ENCODE data around the gene DCD. TPM values are rescaled to one million over a fixed set of nuclear protein-coding genes. Genes with fewer than 3 reads are reported as not detected.

Gene DCD
- total and polyA plus RNA-seq, 2 of the 8 experiments (the other 6 are each of a cell fraction or from before 2014, with no cell fraction given), result not detected

DNA sequence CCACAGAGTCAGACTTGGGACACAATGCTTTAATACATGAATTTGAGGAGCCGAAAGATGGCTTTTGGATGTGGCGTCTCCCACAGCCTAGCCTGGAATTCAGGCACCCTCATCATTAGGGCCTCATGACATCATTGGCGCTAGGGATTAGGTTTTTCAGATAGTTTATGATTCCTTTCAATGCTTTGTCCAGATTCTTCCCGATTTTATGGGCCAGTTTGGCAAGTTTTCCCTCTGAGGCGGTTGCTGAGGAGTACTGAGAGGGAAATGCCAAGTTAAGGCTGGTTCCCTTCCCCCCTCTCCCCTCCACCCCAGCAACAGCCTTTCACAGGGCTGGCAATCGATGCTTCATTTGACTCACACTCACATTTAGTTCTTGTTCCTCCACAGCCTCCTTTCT, 40.0 kb downstream of the DCD start:
- H3K23ac ChIP-seq (ENCODE audit: insufficient read length), result no peak overlapping the region
- H3K56ac ChIP-seq (replicated peaks; ENCODE audit: insufficient read length, low read depth, low read length), result no peak overlapping the region
- no peak overlapping the region for H2BK5ac ChIP-seq (ENCODE audit: low read depth, low read length)
- H3K4me3 ChIP-seq (ENCODE audit: extremely low read depth in 1 of 4, insufficient read depth in 2 of 4, low read depth in 3 of 4, low read length in 4 of 4), result no peak overlapping the region
- H2BK20ac ChIP-seq (ENCODE audit: low read length), result no peak overlapping the region
- H3K4ac ChIP-seq (replicated peaks; ENCODE audit: insufficient read length, low read depth, low read length), result no peak overlapping the region
- FAIRE-seq (no peak), DNase-seq (ENCODE audit: low read depth in 1 of 2, low spot score in 2 of 2) (no peak)
- H3K79me2 ChIP-seq (ENCODE audit: control insufficient read depth in 1 of 2, insufficient read depth in 2 of 2, low read length in 2 of 2), result no peaks in the 10 kb centered on the region
- H3K27ac ChIP-seq (ENCODE audit: low read depth, low read length), result no peak overlapping the region
- no peaks in the 10 kb centered on the region for H3K23me2 ChIP-seq (ENCODE audit: low read depth, low read length)
- H2BK15ac ChIP-seq (ENCODE audit: low read length), result no peak overlapping the region
- no peak overlapping the region for H3K9ac ChIP-seq (replicated peaks in 1 of 4; ENCODE audit: extremely low read depth in 1 of 4, low read depth in 3 of 4, low read length in 3 of 4)
- H3K36me3 ChIP-seq (ENCODE audit: control insufficient read depth in 2 of 4, insufficient read depth in 4 of 4, low read length in 3 of 4), result no peaks in the 10 kb centered on the region
- no peak overlapping the region for H4K8ac ChIP-seq (ENCODE audit: extremely low read depth, insufficient read depth, low read length)
- ChIA-PET CTCF (ENCODE audit: partially characterized antibody) (interaction anchor here (0.8 to 2.7 kb wide), 10 partner anchors 9 to 142 kb away, joined by 3 to 11 read pairs (median 4); no protein-coding TSS in a partner anchor), POLR2A (ENCODE audit: partially characterized antibody) (interaction anchor here (0.9 to 1.0 kb wide), 2 partner anchors 22 to 25 kb away, joined by 3 read pairs; no protein-coding TSS in a partner anchor)
- H3K4me1 ChIP-seq (replicated peaks in 1 of 4; ENCODE audit: control insufficient read depth in 3 of 4, insufficient read depth in 4 of 4, low read length in 3 of 4), result no peaks in the 10 kb centered on the region
- H3K9me3 ChIP-seq (ENCODE audit: insufficient read depth in 2 of 2, low read depth in 1 of 2, low read length in 1 of 2), result no peaks in the 10 kb centered on the region
- no peak overlapping the region for H2AFZ ChIP-seq (ENCODE audit: low read length)
- H2AK5ac ChIP-seq (ENCODE audit: low read depth, low read length), result no peak overlapping the region
- no peak overlapping the region for H4K5ac ChIP-seq (ENCODE audit: insufficient read length, low read depth, low read length)
- whole genome bisulfite sequencing, 2 experiments (ENCODE audit: extremely low coverage in 1 of 2, insufficient coverage in 1 of 2, insufficient read length in 1 of 2, insufficient replicate concordance in 2 of 2, low coverage in 1 of 2, low lambda C conversion rate in 2 of 2, missing lambda C conversion rate in 1 of 2), result 85% methylated on average over 6 of the region's 6 CpGs; no CpG with 5 or more reads in 1 of the 2 experiments
- no peaks in the 10 kb centered on the region for H3K79me1 ChIP-seq (ENCODE audit: low read depth, low read length)
- H3K4me2 ChIP-seq (ENCODE audit: insufficient read depth in 1 of 2, low read depth in 2 of 2, low read length in 2 of 2), result no peak overlapping the region
- no peak overlapping the region for H2BK12ac ChIP-seq (ENCODE audit: low read depth, low read length)
- H3K27me3 ChIP-seq (replicated peaks in 1 of 4; ENCODE audit: control insufficient read depth in 3 of 4, extremely low read depth in 1 of 4, insufficient read depth in 3 of 4, low read length in 3 of 4), result peaks cover 2 to 53% (median 29%) of the 10 kb centered on the region in 4 experiments
- no peak overlapping the region for H3K14ac ChIP-seq (ENCODE audit: insufficient read length)
- no peak overlapping the region for H3K18ac ChIP-seq (ENCODE audit: extremely low read depth, low read length)
- no peaks in the 10 kb centered on the region for H4K20me1 ChIP-seq (replicated peaks in 1 of 2; ENCODE audit: control insufficient read depth in 1 of 2, insufficient read depth in 2 of 2, low read length in 2 of 2)
- no peak overlapping the region for H2BK120ac ChIP-seq (replicated peaks; ENCODE audit: low read depth, low read length)
- H4K91ac ChIP-seq (replicated peaks; ENCODE audit: insufficient read length, low read length), result no peak overlapping the region
- no peak for TF ChIP-seq HDAC2 (IDR thresholded peaks at IDR 0.05; ENCODE audit: borderline replicate concordance in 1 of 2, low read depth in 2 of 2, low read length in 2 of 2)
- TF ChIP-seq CREB1 (IDR thresholded peaks at IDR 0.05), result no peak
- no peak for TF ChIP-seq NRF1 (IDR thresholded peaks at IDR 0.05; ENCODE audit: low read depth, low read length)
- TF ChIP-seq CBX8 (IDR thresholded peaks at IDR 0.05; ENCODE audit: borderline replicate concordance, low read depth, low read length), result no peak
- no peak for TF ChIP-seq EZH2 (IDR thresholded peaks at IDR 0.05; ENCODE audit: low read depth, low read length, severe bottlenecking)
- no peak for TF ChIP-seq SP2 (IDR thresholded peaks at IDR 0.05; ENCODE audit: low read length)
- no peak for TF ChIP-seq JUND (IDR thresholded peaks at IDR 0.05; ENCODE audit: low read length)
- no peak for TF ChIP-seq TBP (IDR thresholded peaks at IDR 0.05; ENCODE audit: low read depth, low read length)
- TF ChIP-seq, protein P1, sequence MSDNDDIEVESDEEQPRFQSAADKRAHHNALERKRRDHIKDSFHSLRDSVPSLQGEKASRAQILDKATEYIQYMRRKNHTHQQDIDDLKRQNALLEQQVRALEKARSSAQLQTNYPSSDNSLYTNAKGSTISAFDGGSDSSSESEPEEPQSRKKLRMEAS (IDR thresholded peaks at IDR 0.05), result no peak
- no peak for TF ChIP-seq EGR1 (IDR thresholded peaks at IDR 0.05; ENCODE audit: borderline replicate concordance, low read depth, low read length)
- TF ChIP-seq SP4 (IDR thresholded peaks at IDR 0.05; ENCODE audit: low read length), result no peak
- no peak for TF ChIP-seq BRCA1 (IDR thresholded peaks at IDR 0.05; ENCODE audit: low read depth, low read length)
- TF ChIP-seq YY1 (IDR thresholded peaks at IDR 0.05; ENCODE audit: low read depth, low read length), result no peak
- no peak for TF ChIP-seq CBX5 (IDR thresholded peaks at IDR 0.05; ENCODE audit: low read depth, low read length)
- TF ChIP-seq SAP30 (IDR thresholded peaks at IDR 0.05; ENCODE audit: insufficient read depth, insufficient replicate concordance, low read length), result no peak
